ENCODE results near the gene NPRL2. TPM values are rescaled to one million over a fixed set of nuclear protein-coding genes. Genes with fewer than 3 reads are reported as not detected.

Gene NPRL2
- total and polyA plus RNA-seq, 2 of the 13 experiments (the other 11 are each of a cell fraction or from before 2014, with no cell fraction given), result 30.6 to 51.4 TPM

DNA sequence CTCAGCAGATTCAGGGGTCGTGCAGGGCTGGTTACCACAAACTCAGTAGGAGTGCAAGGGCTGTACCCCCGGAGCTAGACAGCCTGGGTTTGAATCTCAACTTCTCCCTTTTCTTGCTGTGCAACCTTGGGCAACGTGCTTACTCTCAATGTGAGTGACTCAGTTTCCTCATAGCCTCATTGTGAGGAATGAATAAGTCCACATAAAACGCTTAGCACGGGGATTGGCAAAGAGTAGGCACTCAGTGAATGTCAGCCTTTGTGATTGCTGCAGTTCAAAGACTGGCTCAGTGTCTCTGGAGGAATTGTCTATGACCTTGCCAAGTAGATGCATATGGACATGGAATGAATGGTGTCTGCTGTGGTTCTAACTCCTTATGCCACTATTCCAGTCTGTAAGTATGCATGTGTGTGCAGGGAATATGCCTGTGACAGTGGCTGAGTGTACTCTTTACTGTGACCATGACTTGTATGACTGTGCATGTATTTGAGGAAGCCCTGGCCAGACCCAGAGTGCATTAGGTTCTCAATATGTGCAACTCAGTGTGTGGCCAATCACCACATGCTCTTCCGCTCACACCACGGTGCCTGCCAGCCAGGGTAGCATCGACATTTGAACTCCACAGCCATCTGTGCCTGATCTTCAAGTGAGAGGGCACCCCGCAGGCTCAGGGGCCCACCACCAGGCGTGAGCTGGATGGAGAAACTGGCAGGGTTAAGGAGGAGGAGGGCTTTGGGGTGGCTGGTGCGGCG lies 50.5 kb downstream of the NPRL2 start (continued):
- TF ChIP-seq ATAD3A (CRISPR knock-in tag; IDR thresholded peaks at IDR 0.05) (no peak), ZNF558 (CRISPR knock-in tag; IDR thresholded peaks at IDR 0.05; ENCODE audit: borderline replicate concordance) (no peak), JARID2 (CRISPR knock-in tag; IDR thresholded peaks at IDR 0.05; ENCODE audit: insufficient replicate concordance) (no peak), SALL1 (CRISPR knock-in tag; IDR thresholded peaks at IDR 0.05) (peak; percentile 27; the same call in 1 of the 2 replicates), FIP1L1 (IDR thresholded peaks at IDR 0.05; ENCODE audit: borderline replicate concordance, insufficient read depth, low read depth, low read length) (no peak), TGIF2 (CRISPR knock-in tag; IDR thresholded peaks at IDR 0.05) (no peak), ZC3H13 (CRISPR knock-in tag; IDR thresholded peaks at IDR 0.05) (no peak), ZNF10 (CRISPR knock-in tag; IDR thresholded peaks at IDR 0.05; ENCODE audit: borderline replicate concordance, low read depth) (no peak), HMGA1 (CRISPR knock-in tag; conservative IDR thresholded peaks at IDR 0.05) (no peak), ZNF644 (CRISPR knock-in tag; IDR thresholded peaks at IDR 0.05; ENCODE audit: low read depth) (no peak), MAFF (IDR thresholded peaks at IDR 0.05; ENCODE audit: low read depth, low read length) (no peak)
- TF ChIP-seq, protein P1, sequence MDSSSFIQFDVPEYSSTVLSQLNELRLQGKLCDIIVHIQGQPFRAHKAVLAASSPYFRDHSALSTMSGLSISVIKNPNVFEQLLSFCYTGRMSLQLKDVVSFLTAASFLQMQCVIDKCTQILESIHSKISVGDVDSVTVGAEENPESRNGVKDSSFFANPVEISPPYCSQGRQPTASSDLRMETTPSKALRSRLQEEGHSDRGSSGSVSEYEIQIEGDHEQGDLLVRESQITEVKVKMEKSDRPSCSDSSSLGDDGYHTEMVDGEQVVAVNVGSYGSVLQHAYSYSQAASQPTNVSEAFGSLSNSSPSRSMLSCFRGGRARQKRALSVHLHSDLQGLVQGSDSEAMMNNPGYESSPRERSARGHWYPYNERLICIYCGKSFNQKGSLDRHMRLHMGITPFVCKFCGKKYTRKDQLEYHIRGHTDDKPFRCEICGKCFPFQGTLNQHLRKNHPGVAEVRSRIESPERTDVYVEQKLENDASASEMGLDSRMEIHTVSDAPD (CRISPR knock-in tag; IDR thresholded peaks at IDR 0.05), result 0 out of 2 replicates have a peak, but pooled peaks have one; percentile 8
- TF ChIP-seq, protein P2, sequence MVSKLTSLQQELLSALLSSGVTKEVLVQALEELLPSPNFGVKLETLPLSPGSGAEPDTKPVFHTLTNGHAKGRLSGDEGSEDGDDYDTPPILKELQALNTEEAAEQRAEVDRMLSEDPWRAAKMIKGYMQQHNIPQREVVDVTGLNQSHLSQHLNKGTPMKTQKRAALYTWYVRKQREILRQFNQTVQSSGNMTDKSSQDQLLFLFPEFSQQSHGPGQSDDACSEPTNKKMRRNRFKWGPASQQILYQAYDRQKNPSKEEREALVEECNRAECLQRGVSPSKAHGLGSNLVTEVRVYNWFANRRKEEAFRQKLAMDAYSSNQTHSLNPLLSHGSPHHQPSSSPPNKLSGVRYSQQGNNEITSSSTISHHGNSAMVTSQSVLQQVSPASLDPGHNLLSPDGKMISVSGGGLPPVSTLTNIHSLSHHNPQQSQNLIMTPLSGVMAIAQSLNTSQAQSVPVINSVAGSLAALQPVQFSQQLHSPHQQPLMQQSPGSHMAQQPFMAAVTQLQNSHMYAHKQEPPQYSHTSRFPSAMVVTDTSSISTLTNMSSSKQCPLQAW (CRISPR knock-in tag; IDR thresholded peaks at IDR 0.05), result no peak; the same call in 1 of the 2 replicates
- TF ChIP-seq, protein P3, sequence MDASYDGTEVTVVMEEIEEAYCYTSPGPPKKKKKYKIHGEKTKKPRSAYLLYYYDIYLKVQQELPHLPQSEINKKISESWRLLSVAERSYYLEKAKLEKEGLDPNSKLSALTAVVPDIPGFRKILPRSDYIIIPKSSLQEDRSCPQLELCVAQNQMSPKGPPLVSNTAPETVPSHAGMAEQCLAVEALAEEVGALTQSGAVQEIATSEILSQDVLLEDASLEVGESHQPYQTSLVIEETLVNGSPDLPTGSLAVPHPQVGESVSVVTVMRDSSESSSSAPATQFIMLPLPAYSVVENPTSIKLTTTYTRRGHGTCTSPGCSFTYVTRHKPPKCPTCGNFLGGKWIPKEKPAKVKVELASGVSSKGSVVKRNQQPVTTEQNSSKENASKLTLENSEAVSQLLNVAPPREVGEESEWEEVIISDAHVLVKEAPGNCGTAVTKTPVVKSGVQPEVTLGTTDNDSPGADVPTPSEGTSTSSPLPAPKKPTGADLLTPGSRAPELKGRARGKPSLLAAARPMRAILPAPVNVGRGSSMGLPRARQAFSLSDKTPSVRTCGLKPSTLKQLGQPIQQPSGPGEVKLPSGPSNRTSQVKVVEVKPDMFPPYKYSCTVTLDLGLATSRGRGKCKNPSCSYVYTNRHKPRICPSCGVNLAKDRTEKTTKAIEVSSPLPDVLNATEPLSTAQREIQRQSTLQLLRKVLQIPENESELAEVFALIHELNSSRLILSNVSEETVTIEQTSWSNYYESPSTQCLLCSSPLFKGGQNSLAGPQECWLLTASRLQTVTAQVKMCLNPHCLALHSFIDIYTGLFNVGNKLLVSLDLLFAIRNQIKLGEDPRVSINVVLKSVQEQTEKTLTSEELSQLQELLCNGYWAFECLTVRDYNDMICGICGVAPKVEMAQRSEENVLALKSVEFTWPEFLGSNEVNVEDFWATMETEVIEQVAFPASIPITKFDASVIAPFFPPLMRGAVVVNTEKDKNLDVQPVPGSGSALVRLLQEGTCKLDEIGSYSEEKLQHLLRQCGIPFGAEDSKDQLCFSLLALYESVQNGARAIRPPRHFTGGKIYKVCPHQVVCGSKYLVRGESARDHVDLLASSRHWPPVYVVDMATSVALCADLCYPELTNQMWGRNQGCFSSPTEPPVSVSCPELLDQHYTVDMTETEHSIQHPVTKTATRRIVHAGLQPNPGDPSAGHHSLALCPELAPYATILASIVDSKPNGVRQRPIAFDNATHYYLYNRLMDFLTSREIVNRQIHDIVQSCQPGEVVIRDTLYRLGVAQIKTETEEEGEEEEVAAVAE (CRISPR knock-in tag; IDR thresholded peaks at IDR 0.05; ENCODE audit: borderline replicate concordance), result no peak
- TF ChIP-seq, protein P4, sequence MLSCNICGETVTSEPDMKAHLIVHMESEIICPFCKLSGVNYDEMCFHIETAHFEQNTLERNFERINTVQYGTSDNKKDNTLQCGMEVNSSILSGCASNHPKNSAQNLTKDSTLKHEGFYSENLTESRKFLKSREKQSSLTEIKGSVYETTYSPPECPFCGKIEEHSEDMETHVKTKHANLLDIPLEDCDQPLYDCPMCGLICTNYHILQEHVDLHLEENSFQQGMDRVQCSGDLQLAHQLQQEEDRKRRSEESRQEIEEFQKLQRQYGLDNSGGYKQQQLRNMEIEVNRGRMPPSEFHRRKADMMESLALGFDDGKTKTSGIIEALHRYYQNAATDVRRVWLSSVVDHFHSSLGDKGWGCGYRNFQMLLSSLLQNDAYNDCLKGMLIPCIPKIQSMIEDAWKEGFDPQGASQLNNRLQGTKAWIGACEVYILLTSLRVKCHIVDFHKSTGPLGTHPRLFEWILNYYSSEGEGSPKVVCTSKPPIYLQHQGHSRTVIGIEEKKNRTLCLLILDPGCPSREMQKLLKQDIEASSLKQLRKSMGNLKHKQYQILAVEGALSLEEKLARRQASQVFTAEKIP (CRISPR knock-in tag; IDR thresholded peaks at IDR 0.05; ENCODE audit: borderline replicate concordance), result no peak
- TF ChIP-seq, protein P5, sequence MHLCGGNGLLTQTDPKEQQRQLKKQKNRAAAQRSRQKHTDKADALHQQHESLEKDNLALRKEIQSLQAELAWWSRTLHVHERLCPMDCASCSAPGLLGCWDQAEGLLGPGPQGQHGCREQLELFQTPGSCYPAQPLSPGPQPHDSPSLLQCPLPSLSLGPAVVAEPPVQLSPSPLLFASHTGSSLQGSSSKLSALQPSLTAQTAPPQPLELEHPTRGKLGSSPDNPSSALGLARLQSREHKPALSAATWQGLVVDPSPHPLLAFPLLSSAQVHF (CRISPR knock-in tag; IDR thresholded peaks at IDR 0.05), result 0 out of 2 replicates have a peak, but pooled peaks have one; percentile 38
- TF ChIP-seq, protein P6, sequence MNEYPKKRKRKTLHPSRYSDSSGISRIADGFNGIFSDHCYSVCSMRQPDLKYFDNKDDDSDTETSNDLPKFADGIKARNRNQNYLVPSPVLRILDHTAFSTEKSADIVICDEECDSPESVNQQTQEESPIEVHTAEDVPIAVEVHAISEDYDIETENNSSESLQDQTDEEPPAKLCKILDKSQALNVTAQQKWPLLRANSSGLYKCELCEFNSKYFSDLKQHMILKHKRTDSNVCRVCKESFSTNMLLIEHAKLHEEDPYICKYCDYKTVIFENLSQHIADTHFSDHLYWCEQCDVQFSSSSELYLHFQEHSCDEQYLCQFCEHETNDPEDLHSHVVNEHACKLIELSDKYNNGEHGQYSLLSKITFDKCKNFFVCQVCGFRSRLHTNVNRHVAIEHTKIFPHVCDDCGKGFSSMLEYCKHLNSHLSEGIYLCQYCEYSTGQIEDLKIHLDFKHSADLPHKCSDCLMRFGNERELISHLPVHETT (CRISPR knock-in tag; conservative IDR thresholded peaks at IDR 0.05), result no peak

Data from HepG2 (cell line).